ENCODE measurements around the gene TBC1D9.
A peak's percentile ranks its signal among the peaks of the same experiment; 100 is the strongest.

DNA sequence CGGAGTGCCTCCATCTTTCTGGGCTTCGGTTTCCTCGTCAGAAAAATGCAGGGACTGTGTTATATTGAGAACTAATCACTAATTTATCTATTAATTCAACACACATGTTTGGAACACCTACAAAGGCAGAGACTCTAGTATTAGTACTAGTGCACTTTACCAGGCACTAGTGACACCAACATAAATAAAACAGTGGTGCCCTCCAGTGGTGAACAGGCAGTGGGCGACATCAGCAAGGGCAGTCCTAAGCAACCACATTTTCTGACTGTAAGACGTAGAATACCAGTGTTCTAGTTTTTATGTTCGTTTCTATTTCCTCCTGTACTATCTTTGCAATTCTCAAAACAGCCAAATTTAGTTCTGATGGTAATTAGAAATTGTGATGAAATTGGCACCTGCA, 118.3 kb downstream of the TBC1D9 start:
- TF ChIP-seq, protein P1, sequence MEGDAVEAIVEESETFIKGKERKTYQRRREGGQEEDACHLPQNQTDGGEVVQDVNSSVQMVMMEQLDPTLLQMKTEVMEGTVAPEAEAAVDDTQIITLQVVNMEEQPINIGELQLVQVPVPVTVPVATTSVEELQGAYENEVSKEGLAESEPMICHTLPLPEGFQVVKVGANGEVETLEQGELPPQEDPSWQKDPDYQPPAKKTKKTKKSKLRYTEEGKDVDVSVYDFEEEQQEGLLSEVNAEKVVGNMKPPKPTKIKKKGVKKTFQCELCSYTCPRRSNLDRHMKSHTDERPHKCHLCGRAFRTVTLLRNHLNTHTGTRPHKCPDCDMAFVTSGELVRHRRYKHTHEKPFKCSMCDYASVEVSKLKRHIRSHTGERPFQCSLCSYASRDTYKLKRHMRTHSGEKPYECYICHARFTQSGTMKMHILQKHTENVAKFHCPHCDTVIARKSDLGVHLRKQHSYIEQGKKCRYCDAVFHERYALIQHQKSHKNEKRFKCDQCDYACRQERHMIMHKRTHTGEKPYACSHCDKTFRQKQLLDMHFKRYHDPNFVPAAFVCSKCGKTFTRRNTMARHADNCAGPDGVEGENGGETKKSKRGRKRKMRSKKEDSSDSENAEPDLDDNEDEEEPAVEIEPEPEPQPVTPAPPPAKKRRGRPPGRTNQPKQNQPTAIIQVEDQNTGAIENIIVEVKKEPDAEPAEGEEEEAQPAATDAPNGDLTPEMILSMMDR (IDR thresholded peaks at IDR 0.05): peak; percentile 70
- TF ChIP-seq TCF7L2 (IDR thresholded peaks at IDR 0.05; ENCODE audit: low read depth, low read length): no peak
- TF ChIP-seq, protein P2, sequence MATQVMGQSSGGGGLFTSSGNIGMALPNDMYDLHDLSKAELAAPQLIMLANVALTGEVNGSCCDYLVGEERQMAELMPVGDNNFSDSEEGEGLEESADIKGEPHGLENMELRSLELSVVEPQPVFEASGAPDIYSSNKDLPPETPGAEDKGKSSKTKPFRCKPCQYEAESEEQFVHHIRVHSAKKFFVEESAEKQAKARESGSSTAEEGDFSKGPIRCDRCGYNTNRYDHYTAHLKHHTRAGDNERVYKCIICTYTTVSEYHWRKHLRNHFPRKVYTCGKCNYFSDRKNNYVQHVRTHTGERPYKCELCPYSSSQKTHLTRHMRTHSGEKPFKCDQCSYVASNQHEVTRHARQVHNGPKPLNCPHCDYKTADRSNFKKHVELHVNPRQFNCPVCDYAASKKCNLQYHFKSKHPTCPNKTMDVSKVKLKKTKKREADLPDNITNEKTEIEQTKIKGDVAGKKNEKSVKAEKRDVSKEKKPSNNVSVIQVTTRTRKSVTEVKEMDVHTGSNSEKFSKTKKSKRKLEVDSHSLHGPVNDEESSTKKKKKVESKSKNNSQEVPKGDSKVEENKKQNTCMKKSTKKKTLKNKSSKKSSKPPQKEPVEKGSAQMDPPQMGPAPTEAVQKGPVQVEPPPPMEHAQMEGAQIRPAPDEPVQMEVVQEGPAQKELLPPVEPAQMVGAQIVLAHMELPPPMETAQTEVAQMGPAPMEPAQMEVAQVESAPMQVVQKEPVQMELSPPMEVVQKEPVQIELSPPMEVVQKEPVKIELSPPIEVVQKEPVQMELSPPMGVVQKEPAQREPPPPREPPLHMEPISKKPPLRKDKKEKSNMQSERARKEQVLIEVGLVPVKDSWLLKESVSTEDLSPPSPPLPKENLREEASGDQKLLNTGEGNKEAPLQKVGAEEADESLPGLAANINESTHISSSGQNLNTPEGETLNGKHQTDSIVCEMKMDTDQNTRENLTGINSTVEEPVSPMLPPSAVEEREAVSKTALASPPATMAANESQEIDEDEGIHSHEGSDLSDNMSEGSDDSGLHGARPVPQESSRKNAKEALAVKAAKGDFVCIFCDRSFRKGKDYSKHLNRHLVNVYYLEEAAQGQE (IDR thresholded peaks at IDR 0.05; ENCODE audit: insufficient read depth in 1 of 2, low read depth in 2 of 2, low read length in 1 of 2): no peak
- no peak for TF ChIP-seq POLR2AphosphoS5 (IDR thresholded peaks at IDR 0.05; ENCODE audit: low read depth, low read length)
